ENCODE results near the gene DOLPP1. TPM values are rescaled to one million over a fixed set of nuclear protein-coding genes. Genes with fewer than 3 reads are reported as not detected.

DOLPP1 gene
- total and polyA plus RNA-seq, 4 donors, result 7.0 to 17.6 (median 10.0) TPM

DNA sequence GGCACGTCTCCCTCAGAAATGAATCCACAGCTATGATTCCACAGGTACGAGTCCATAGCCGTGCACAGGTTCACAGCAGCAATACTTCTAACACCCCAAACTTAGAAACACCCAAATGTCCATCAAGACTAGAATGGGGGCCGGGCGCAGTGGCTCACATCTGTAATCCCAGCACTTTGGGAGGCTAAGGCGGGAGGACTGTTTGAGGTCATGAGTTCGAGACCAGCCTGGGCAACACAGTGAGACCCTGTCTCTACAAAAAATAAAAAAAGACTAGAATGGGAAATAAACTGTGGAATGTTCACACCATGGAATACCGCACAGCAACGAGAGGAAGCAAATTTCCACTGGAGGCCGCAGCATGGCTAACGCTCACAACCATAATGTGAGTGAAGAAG is 4.3 kb upstream of the DOLPP1 start:
- Histone ChIP-seq H3K4me3 (no peak overlapping the region), H3K27ac (ENCODE audit: low read depth in 1 of 2, low read length in 1 of 2) (no peak overlapping the region), H3K4me1 (ENCODE audit: control insufficient read depth in 5 of 5, insufficient read depth in 5 of 5, low read length in 5 of 5) (peaks cover 0 to 7% (median 0%) of the 10 kb centered on the region in 5 donors), H3K9ac (ENCODE audit: insufficient read depth in 1 of 2, low read length in 2 of 2) (no peak overlapping the region), H3K36me3 (ENCODE audit: control insufficient read depth in 4 of 4, insufficient read depth in 4 of 4, low read length in 4 of 4) (peaks cover 0 to 3% (median under 1%) of the 10 kb centered on the region in 4 donors), H3K27me3 (ENCODE audit: control insufficient read depth in 3 of 3, insufficient read depth in 3 of 3, low read length in 2 of 3) (no peaks in the 10 kb centered on the region), H3K9me3 (ENCODE audit: control insufficient read depth in 4 of 4, insufficient read depth in 3 of 4, low read length in 3 of 4) (no peaks in the 10 kb centered on the region)
- TF ChIP-seq, protein P1, sequence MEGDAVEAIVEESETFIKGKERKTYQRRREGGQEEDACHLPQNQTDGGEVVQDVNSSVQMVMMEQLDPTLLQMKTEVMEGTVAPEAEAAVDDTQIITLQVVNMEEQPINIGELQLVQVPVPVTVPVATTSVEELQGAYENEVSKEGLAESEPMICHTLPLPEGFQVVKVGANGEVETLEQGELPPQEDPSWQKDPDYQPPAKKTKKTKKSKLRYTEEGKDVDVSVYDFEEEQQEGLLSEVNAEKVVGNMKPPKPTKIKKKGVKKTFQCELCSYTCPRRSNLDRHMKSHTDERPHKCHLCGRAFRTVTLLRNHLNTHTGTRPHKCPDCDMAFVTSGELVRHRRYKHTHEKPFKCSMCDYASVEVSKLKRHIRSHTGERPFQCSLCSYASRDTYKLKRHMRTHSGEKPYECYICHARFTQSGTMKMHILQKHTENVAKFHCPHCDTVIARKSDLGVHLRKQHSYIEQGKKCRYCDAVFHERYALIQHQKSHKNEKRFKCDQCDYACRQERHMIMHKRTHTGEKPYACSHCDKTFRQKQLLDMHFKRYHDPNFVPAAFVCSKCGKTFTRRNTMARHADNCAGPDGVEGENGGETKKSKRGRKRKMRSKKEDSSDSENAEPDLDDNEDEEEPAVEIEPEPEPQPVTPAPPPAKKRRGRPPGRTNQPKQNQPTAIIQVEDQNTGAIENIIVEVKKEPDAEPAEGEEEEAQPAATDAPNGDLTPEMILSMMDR (IDR thresholded peaks at IDR 0.05; ENCODE audit: control extremely low read depth, extremely low read depth), result no peak
- WGBS, 2 donors, result 93 to 96% methylated on average over 11 of the region's 11 CpGs
- DNase-seq (no peak), ATAC-seq (ENCODE audit: insufficient read depth, low FRiP score) (no peak)

DNA sequence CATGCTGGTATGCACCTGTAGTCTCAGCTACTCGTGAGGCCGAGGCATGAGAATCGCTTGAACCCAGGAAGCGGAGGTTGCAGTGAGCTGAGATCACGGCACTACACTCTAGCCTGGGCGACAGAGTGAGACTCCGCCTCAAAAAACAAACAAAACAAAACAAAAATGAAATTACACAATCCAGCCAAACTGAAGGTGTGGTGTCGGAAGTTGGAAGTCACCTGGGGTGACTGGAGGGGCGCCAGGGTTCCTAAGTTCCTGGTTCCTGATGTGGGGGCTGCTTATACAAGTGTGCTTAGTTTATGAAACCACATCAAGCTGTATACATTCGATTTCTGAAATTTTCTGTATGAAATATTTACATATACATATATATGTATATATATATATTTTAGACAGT is 3.7 kb upstream of the DOLPP1 start:
- TF ChIP-seq, protein P1 (IDR thresholded peaks at IDR 0.05; ENCODE audit: control extremely low read depth, extremely low read depth), result no peak
- no peaks in the 10 kb centered on the region for H3K36me3 ChIP-seq (ENCODE audit: control insufficient read depth in 4 of 4, insufficient read depth in 4 of 4, low read length in 4 of 4)
- no peak overlapping the region for H3K27ac ChIP-seq (ENCODE audit: low read depth in 1 of 2, low read length in 1 of 2)
- ATAC-seq (ENCODE audit: insufficient read depth, low FRiP score), result no peak
- no peak for DNase-seq
- H3K9me3 ChIP-seq (ENCODE audit: control insufficient read depth in 4 of 4, insufficient read depth in 3 of 4, low read length in 3 of 4), result no peaks in the 10 kb centered on the region
- H3K4me1 ChIP-seq (ENCODE audit: control insufficient read depth in 5 of 5, insufficient read depth in 5 of 5, low read length in 5 of 5), result peaks cover 0 to 13% (median 5%) of the 10 kb centered on the region in 5 donors
- H3K9ac ChIP-seq (ENCODE audit: insufficient read depth in 1 of 2, low read length in 2 of 2), result no peak overlapping the region
- no peak overlapping the region for H3K4me3 ChIP-seq
- 71 to 83% methylated on average over 10 of the region's 10 CpGs for whole genome bisulfite sequencing, 2 donors
- H3K27me3 ChIP-seq (ENCODE audit: control insufficient read depth in 3 of 3, insufficient read depth in 3 of 3, low read length in 2 of 3), result no peaks in the 10 kb centered on the region

DNA sequence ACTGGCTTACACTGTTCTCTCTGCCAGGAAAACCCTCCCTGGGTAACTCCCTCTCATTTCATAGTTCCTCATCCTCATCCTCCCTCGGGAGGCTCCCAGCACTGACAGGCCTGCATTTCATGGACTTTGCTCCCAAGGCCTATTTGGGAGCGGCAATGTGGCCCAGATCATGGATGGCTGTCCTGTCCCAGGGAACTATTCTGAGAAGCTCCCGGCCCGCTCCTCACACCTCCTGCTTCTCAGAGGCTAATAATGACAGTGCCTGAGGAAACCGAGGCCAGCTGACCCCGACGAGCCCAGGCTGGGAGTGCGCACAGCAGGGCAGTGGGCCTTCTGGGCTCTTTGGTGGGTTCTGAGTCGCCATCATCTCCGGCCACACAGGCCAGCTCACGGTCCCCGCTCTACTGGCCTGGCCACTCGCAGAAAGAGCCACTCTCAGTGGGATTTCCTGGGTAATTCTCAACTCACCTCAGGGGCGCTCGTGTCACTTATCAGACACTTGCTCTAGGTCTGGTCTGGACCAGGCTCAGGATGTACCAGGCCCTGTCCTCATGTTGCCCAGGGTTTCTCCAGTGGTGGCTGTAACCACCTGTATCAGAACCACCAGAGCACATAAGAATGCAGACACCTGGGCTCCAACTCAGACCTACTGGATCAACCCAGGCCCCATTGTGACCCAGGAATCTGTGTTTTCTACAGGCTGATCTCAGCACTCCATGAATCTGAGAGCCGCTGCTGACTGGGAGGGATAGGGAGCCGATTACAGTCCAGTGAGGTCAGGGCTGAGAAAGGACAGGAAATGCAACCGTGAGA is 2.0 kb upstream of the DOLPP1 start:
- TF ChIP-seq, protein P1 (IDR thresholded peaks at IDR 0.05; ENCODE audit: control extremely low read depth, extremely low read depth), result no peak
- no peak overlapping the region for H3K9ac ChIP-seq (ENCODE audit: insufficient read depth in 1 of 2, low read length in 2 of 2)
- H3K27me3 ChIP-seq (ENCODE audit: control insufficient read depth in 3 of 3, insufficient read depth in 3 of 3, low read length in 2 of 3), result no peaks in the 10 kb centered on the region
- H3K27ac ChIP-seq (ENCODE audit: low read depth in 1 of 2, low read length in 1 of 2), result no peak overlapping the region
- DNase-seq (no peak), ATAC-seq (ENCODE audit: insufficient read depth, low FRiP score) (no peak)
- no peaks in the 10 kb centered on the region for H3K9me3 ChIP-seq (ENCODE audit: control insufficient read depth in 4 of 4, insufficient read depth in 3 of 4, low read length in 3 of 4)
- WGBS, 2 donors, result 86 to 87% methylated on average over 18 of the region's 18 CpGs
- no peak overlapping the region for H3K4me3 ChIP-seq
- H3K4me1 ChIP-seq (ENCODE audit: control insufficient read depth in 5 of 5, insufficient read depth in 5 of 5, low read length in 5 of 5), result peaks cover 0 to 14% (median 5%) of the 10 kb centered on the region in 5 donors
- H3K36me3 ChIP-seq (ENCODE audit: control insufficient read depth in 4 of 4, insufficient read depth in 4 of 4, low read length in 4 of 4), result peaks cover 0 to under 1% (median 0%) of the 10 kb centered on the region in 4 donors
